ENCODE results near the gene NT5C3A. TPM values are rescaled to one million over a fixed set of nuclear protein-coding genes. Genes with fewer than 3 reads are reported as not detected.

The NT5C3A gene
- total RNA-seq: 10 to 100 TPM; 46.1 to 50.5 TPM

DNA sequence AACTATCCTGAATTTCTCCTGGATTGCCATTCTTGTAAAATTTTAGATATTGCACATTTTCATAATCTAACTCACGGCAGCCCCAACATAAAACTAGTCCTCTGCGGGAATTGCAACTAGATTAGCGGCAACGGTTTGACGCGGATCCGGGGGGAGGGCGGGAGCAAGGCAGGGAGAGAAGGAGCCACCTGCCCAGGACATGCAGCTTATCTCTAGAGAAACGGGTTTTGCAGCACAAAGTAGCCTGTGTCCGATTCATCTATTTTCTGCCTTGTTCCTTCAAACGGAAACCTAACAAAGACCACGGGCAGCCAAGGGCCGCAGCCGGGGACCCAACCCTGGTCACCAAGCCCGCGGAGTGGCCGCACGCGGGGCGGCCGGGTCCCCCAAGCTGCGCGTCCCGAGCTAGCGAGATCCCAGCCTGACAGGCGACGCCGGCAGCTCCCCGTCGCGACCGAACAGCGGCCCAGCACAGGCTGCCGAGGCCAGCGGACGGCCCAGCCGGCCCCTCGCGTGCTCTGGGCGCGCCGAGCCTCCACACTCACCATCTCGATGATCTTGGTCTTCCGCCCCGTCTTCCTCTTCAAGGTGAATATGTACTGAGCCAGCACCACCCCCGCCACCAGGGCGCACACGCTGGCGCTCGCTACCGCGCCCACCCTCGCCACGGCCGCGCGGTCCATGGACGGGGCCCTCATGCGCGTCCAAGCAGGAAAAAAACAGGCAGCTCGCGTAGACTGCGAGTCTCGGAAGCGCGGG, at the start of gene NT5C3A:
Gene NT5C3A (minus strand): TSS at position 754 of the 759 bp plus-strand sequence. CDS start 71 bp downstream, at position 683.

DNA sequence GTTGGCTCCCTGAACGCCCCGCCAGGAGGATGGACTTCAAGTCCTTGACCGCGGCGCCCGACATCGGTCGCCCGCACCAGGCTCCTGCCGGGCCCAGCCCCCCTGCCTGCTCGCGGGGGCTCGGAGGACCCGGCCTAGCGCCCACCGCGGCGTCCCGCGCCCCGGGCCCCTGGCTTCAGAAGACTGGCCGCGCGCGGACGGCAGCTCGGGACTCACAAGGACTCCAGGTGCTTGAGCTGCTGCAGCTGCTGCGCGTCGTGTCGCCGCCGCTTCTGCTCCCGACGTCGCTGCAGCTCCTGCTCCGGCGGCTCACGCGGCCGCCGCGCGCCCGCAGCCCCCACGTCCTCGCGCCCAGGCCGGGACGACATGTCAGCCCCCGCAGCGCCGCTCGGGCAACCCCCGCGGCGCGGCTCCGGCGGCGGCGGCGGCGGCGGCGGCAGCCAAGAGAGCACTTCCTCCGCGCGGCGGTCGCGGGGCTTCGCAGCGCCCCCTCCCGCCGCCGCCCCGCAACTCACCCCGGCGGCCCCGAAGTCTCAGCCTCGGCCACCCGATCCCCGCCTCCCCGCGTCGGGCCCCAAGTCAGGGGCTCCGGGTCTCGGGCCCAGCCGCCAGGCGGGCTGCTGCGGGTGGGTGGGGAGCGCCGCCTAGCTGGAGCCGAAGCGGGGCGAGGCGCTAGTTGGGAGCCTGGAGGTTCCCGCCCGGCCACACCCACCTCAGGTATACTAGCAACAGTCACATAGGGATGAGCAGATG, 46.6 kb upstream of the NT5C3A start, which contains the start of gene RP9:
Gene RP9 (minus strand): TSS at position 400 of the 753 bp plus-strand sequence. CDS start 32 bp downstream, at position 368.

Other genes with a start within 250 kb of the NT5C3A start
- gene KBTBD2, start 171.0 kb downstream of the NT5C3A start, total RNA-seq: 10 to 100 TPM; 46.9 to 49.2 TPM
- under 1 TPM; 0.75 to 0.78 TPM for gene FKBP9, start 105.3 kb downstream of the NT5C3A start, total RNA-seq
- gene RP9, start 46.6 kb upstream of the NT5C3A start, total RNA-seq: 10 to 100 TPM; 12.2 to 12.3 TPM
- 10 to 100 TPM in 1 of 2 experiments, 1 to 10 TPM in 1; 9.9 to 11.3 TPM for gene BBS9, start 66.8 kb upstream of the NT5C3A start, total RNA-seq